ENCODE results near the gene MAP7.

- no peak for TF ChIP-seq GATA2 (IDR thresholded peaks at IDR 0.05; ENCODE audit: low read depth, low read length)
- TF ChIP-seq GATA3 (IDR thresholded peaks at IDR 0.05; ENCODE audit: low read depth, low read length) = no peak
These were observed 215.4 kb downstream of the MAP7 start for GRCh38 chr6:136334853-136335252.
